OCI-LY7 (cell line): ENCODE results near the gene PIK3R3. TPM values are rescaled to one million over a fixed set of nuclear protein-coding genes. Genes with fewer than 3 reads are reported as not detected.

Source experiments
- BruUV-seq: library from RNA; stranded (reverse); fragments of 400-500 nt; replicated peaks from 2 replicates; lab custom pipeline; 2021; lab: Mats Ljungman, UMichigan
- CTCF ChIA-PET: fragments of 300-600 bp; sonication (Branson Sonifier 250); formaldehyde crosslinking; loops from one replicate; lab custom pipeline; 2022; ENCODE audit warnings: antibody characterized with exemption; ENCODE audit not compliant: unreplicated experiment; lab: Charles Lee
- POLR2A ChIA-PET: fragments of 300-600 bp; sonication (Branson Sonifier 250); formaldehyde crosslinking; loops from one replicate; lab custom pipeline; 2022; ENCODE audit warnings: antibody characterized with exemption; lab: Charles Lee
- DNase-seq: peaks from one replicate; pipeline ENCODE4 v3.0.0-alpha.2; 2015; ENCODE audit warnings: low spot score
- H2AFZ ChIP-seq: fragments of 200-600 bp; sonication (generic), shearing (Covaris generic); 2 replicates; pipeline ENCODE4 v1.6.1; 2014; ENCODE audit warnings: mild to moderate bottlenecking, antibody characterized with exemption, low read length, moderate library complexity
- H3K27ac ChIP-seq: fragments of 200-600 bp; sonication (generic); 2 replicates; pipeline ENCODE4 v1.5.1; 2014; ENCODE audit warnings: mixed run types, low read depth, mild to moderate bottlenecking, moderate library complexity, low read length, inconsistent platforms; ENCODE audit not compliant: poor library complexity, severe bottlenecking
- H3K36me3 ChIP-seq: fragments of 200-600 bp; sonication (generic); 2 replicates; pipeline ENCODE4 v1.6.1; 2014; ENCODE audit warnings: mild to moderate bottlenecking, antibody characterized with exemption, low read length, moderate library complexity, mixed read lengths; ENCODE audit not compliant: insufficient read depth
- H3K4me1 ChIP-seq: fragments of 200-600 bp; sonication (generic); 2 replicates; pipeline ENCODE4 v1.5.1; 2014; ENCODE audit warnings: mild to moderate bottlenecking, low read length; ENCODE audit not compliant: insufficient read depth, poor library complexity, severe bottlenecking
- H3K4me2 ChIP-seq: fragments of 200-600 bp; sonication (generic); 2 replicates; pipeline ENCODE4 v1.6.1; 2014; ENCODE audit warnings: mild to moderate bottlenecking, low read length
- H3K4me3 ChIP-seq: fragments of 200-600 bp; sonication (generic); 2 replicates; pipeline ENCODE4 v1.5.1; 2014; ENCODE audit warnings: mild to moderate bottlenecking, low read depth, low read length; ENCODE audit not compliant: poor library complexity, severe bottlenecking
- H3K79me2 ChIP-seq: fragments of 200-600 bp; sonication (generic); 2 replicates; pipeline ENCODE4 v1.6.1; 2016; ENCODE audit warnings: low read depth, mild to moderate bottlenecking, low read length, moderate library complexity, mixed read lengths; ENCODE audit not compliant: insufficient read depth
- H3K9me2 ChIP-seq: fragments of 200-600 bp; sonication (generic); 2 replicates; pipeline ENCODE4 v1.6.1; 2016; ENCODE audit warnings: mild to moderate bottlenecking, low read length, mixed read lengths; ENCODE audit not compliant: insufficient read depth
- H3K9me3 ChIP-seq: fragments of 200-600 bp; sonication (generic); 2 replicates; pipeline ENCODE4 v1.6.1; 2014; ENCODE audit warnings: mild to moderate bottlenecking, mixed run types, low read length, mixed read lengths
- H4K20me1 ChIP-seq: fragments of 200-600 bp; sonication (generic); 2 replicates; pipeline ENCODE4 v1.6.1; 2014; ENCODE audit warnings: mild to moderate bottlenecking, antibody characterized with exemption, low read length, moderate library complexity, mixed read lengths; ENCODE audit not compliant: insufficient read depth
- CTCF ChIP-seq: fragments of 200-600 bp; sonication (generic); conservative IDR thresholded peaks from 2 replicates; pipeline ENCODE4 v1.5.1; 2014; ENCODE audit warnings: mild to moderate bottlenecking, antibody characterized with exemption, low read length, moderate library complexity, mixed read lengths
- EZH2phosphoT487 ChIP-seq: fragments of 200-600 bp; sonication (generic); IDR thresholded peaks from 2 replicates; pipeline ENCODE4 v1.6.1; 2018; ENCODE audit warnings: low read depth, borderline replicate concordance, mild to moderate bottlenecking, mixed run types, antibody characterized with exemption, low read length, moderate library complexity, mixed read lengths
- intact Hi-C: fragments of 100-400 bp; cut with micrococcal nuclease; formaldehyde crosslinking; loops from one replicate; pipeline ENCODE4 v1.10.0; 2022; ENCODE audit not compliant: unreplicated experiment
- total RNA-seq, 2 experiments: library from RNA; depleted of rRNA in 1 of 2; stranded (reverse); fragments of >200 nt in 1 of 2; shearing (Covaris generic) in 1 of 2; gene quantifications; 2 replicates each; pipeline ENCODE4 v1.2.3, GENCODE V29; 2014 to 2022

The PIK3R3 gene
- total RNA-seq, 2 experiments from 2014 or later, result 12.7 to 27.0 TPM

- Histone ChIP-seq H4K20me1 (no peaks in the 10 kb centered on the region), H3K4me2 (no peak overlapping the region), H3K36me3 (peaks cover 20% of the 10 kb centered on the region; the same call in 1 of the 2 replicates), H3K27ac (no peak overlapping the region), H3K9me3 (no peaks in the 10 kb centered on the region), H3K79me2 (no peaks in the 10 kb centered on the region; the same call in 1 of the 2 replicates), H3K4me1 (no peaks in the 10 kb centered on the region), H2AFZ (no peak overlapping the region), H3K4me3 (no peak overlapping the region), H3K9me2 (no peaks in the 10 kb centered on the region)
- TF ChIP-seq CTCF (no peak), EZH2phosphoT487 (no peak)
- CTCF ChIA-PET, result no interaction called here
- no TSS peak for BruUV-seq
- no peak for DNase-seq
- POLR2A ChIA-PET, result no interaction called here
- intact Hi-C loops, result no loop called here
Observed at GRCh38 chr1:46077644-46078043, 54.8 kb downstream of the PIK3R3 start.

GRCh38 chr1:46076343-46076742 is 56.1 kb downstream of the PIK3R3 start:
- peaks cover 20% of the 10 kb centered on the region; the same call in 1 of the 2 replicates for H3K36me3 ChIP-seq
- H3K27ac ChIP-seq, result no peak overlapping the region
- no peaks in the 10 kb centered on the region for H3K4me1 ChIP-seq
- no TSS peak for BruUV-seq
- no peak overlapping the region for H2AFZ ChIP-seq
- POLR2A ChIA-PET, result no interaction called here
- no peak for TF ChIP-seq EZH2phosphoT487
- no peak for TF ChIP-seq CTCF
- no peak overlapping the region for H3K4me3 ChIP-seq
- H4K20me1 ChIP-seq, result no peaks in the 10 kb centered on the region
- intact Hi-C loops, result no loop called here
- no peaks in the 10 kb centered on the region for H3K79me2 ChIP-seq
- DNase-seq, result no peak
- no peaks in the 10 kb centered on the region for H3K9me2 ChIP-seq
- CTCF ChIA-PET, result no interaction called here
- H3K4me2 ChIP-seq, result no peak overlapping the region
- no peaks in the 10 kb centered on the region for H3K9me3 ChIP-seq

- Histone ChIP-seq H3K9me3 (no peaks in the 10 kb centered on the region), H2AFZ (no peak overlapping the region), H3K9me2 (no peaks in the 10 kb centered on the region), H3K4me1 (peaks cover 5% of the 10 kb centered on the region), H3K79me2 (no peaks in the 10 kb centered on the region), H4K20me1 (no peaks in the 10 kb centered on the region), H3K36me3 (peaks cover 42% of the 10 kb centered on the region; the same call in 1 of the 2 replicates), H3K27ac (no peak overlapping the region), H3K4me2 (no peak overlapping the region), H3K4me3 (no peak overlapping the region)
- ChIA-PET POLR2A (no interaction called here), CTCF (no interaction called here)
- no TSS peak for BruUV-seq
- DNase-seq, result no peak
- intact Hi-C loops, result no loop called here
- TF ChIP-seq EZH2phosphoT487, result no peak
- TF ChIP-seq CTCF, result no peak
Observed at GRCh38 chr1:46072975-46073374, 59.5 kb downstream of the PIK3R3 start.
